GM18858 (cell line): Measurements from ENCODE around the gene DNAJC1.
"Not testable (repeated sequence)": the region's sequence is repeated elsewhere in the genome, so short reads cannot be mapped to it uniquely, and the experiment has no call there.

Experiments used
- ATAC-seq: cut with Tn5 transposase; IDR thresholded peaks from one replicate; pipeline ENCODE4 v1.9.1; 2021; ENCODE audit not compliant: unreplicated experiment

DNAJC1 gene

GRCh38 chr10:21831986-21832820 is 171.3 kb downstream of the DNAJC1 start:
- ATAC-seq, result no peak

GRCh38 chr10:21830037-21830436 is 173.5 kb downstream of the DNAJC1 start:
- no peak for ATAC-seq

GRCh38 chr10:21827308-21827707 is 176.2 kb downstream of the DNAJC1 start:
- no peak for ATAC-seq

- no peak for ATAC-seq
These were observed 176.8 kb downstream of the DNAJC1 start for GRCh38 chr10:21826725-21827124.

GRCh38 chr10:21825345-21825744 is 178.2 kb downstream of the DNAJC1 start:
- ATAC-seq, result no peak

- no peak for ATAC-seq
These were observed 179.1 kb downstream of the DNAJC1 start for GRCh38 chr10:21824409-21824808.

GRCh38 chr10:21823617-21824016 is 179.9 kb downstream of the DNAJC1 start:
- ATAC-seq, result no peak

GRCh38 chr10:21822273-21822672 is 181.3 kb downstream of the DNAJC1 start:
- ATAC-seq, result not testable (repeated sequence)

- no peak for ATAC-seq
These were observed 182.6 kb downstream of the DNAJC1 start for GRCh38 chr10:21820952-21821351.

GRCh38 chr10:21818416-21818815 is 185.1 kb downstream of the DNAJC1 start:
- not testable (repeated sequence) for ATAC-seq

GRCh38 chr10:21814866-21815265 is 188.7 kb downstream of the DNAJC1 start:
- no peak for ATAC-seq

- ATAC-seq, result no peak
These were observed 189.6 kb downstream of the DNAJC1 start for GRCh38 chr10:21813946-21814345.

GRCh38 chr10:21811245-21811585 is 192.3 kb downstream of the DNAJC1 start:
- no peak for ATAC-seq

GRCh38 chr10:21810582-21811244 is 192.8 kb downstream of the DNAJC1 start:
- no peak for ATAC-seq

- ATAC-seq, result no peak
These were observed 195.0 kb downstream of the DNAJC1 start for GRCh38 chr10:21808550-21808949.

- ATAC-seq, result no peak
These were observed 196.3 kb downstream of the DNAJC1 start for GRCh38 chr10:21807180-21807579.

- no peak for ATAC-seq
These were observed 200.2 kb downstream of the DNAJC1 start for GRCh38 chr10:21803374-21803773.

- ATAC-seq, result no peak
These were observed 201.9 kb downstream of the DNAJC1 start for GRCh38 chr10:21801609-21802008.

- ATAC-seq, result no peak
These were observed 205.4 kb downstream of the DNAJC1 start for GRCh38 chr10:21797984-21798765.

- ATAC-seq, result no peak
These were observed 206.0 kb downstream of the DNAJC1 start for GRCh38 chr10:21797533-21797932.

GRCh38 chr10:21791276-21791675 is 212.3 kb downstream of the DNAJC1 start:
- ATAC-seq, result no peak

GRCh38 chr10:21776883-21777282 is 226.6 kb downstream of the DNAJC1 start:
- no peak for ATAC-seq
